Mucosa of rectum (tissue), 2 donors: ENCODE data around the gene MACROD2.

Experiments
- H3K27ac ChIP-seq, 2 donors: one replicate each; pipeline ENCODE4 v1.7.0; 2013; ENCODE audit warnings: inconsistent platforms in 2 of 2, low read depth in 2 of 2, low read length in 2 of 2
- H3K27me3 ChIP-seq, 2 donors: one replicate each; pipeline ENCODE4 v1.7.0; 2013; ENCODE audit warnings: low read length in 2 of 2; ENCODE audit not compliant: control insufficient read depth in 2 of 2, insufficient read depth in 2 of 2
- H3K36me3 ChIP-seq, 2 donors: one replicate each; pipeline ENCODE4 v1.7.0; 2013; ENCODE audit warnings: low read length in 2 of 2; ENCODE audit not compliant: control insufficient read depth in 2 of 2, insufficient read depth in 2 of 2
- H3K4me1 ChIP-seq, 2 donors: one replicate each; pipeline ENCODE4 v1.7.0; 2013; ENCODE audit warnings: low read length in 2 of 2, mild to moderate bottlenecking in 1 of 2; ENCODE audit not compliant: control insufficient read depth in 2 of 2, insufficient read depth in 2 of 2
- H3K4me3 ChIP-seq, 2 donors: one replicate each; pipeline ENCODE4 v1.7.0; 2013; ENCODE audit warnings: low read length in 2 of 2
- H3K9ac ChIP-seq, 2 donors: one replicate each; pipeline ENCODE4 v1.7.0; 2013; ENCODE audit warnings: low read length in 2 of 2, low read depth in 1 of 2, mild to moderate bottlenecking in 1 of 2
- H3K9me3 ChIP-seq, 2 donors: one replicate each; pipeline ENCODE4 v1.7.0; 2013; ENCODE audit warnings: low read length in 2 of 2; ENCODE audit not compliant: control insufficient read depth in 2 of 2
- donor health status: healthy.
- donor health status: Normal muscosa, but diverticular disease.

MACROD2 gene

GRCh38 chr20:15476781-15477180 is 1481.5 kb downstream of the MACROD2 start:
- Histone ChIP-seq H3K4me3 (no peak overlapping the region), H3K27me3 (no peaks in the 10 kb centered on the region)

DNA sequence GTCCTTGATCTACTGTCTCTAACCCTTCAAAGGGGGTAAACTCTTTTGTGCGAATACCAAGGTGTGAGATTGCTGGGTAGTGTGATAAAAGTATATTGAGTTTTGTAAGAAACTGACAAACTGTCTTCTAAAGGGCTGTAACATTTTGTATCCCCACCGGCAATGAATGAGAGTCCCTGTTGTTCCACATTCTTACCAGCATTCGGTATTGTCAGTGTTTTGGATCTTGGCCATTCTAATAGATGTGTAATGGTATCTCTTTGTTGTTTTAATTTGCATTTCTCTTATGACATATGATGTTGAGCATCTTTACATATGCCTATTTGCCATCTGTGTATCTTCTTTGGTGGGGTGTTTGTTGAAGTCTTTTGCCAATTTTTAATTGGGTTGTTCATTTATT is 1487.2 kb downstream of the MACROD2 start:
- no peaks in the 10 kb centered on the region for H3K9me3 ChIP-seq
- H3K27me3 ChIP-seq: no peaks in the 10 kb centered on the region

More at GRCh38 chr20:15476781-15477180, 1481.5 kb downstream of the MACROD2 start:
- H3K9ac ChIP-seq: no peak overlapping the region
- H3K9me3 ChIP-seq: no peaks in the 10 kb centered on the region
- no peak overlapping the region for H3K27ac ChIP-seq
- H3K4me1 ChIP-seq: no peaks in the 10 kb centered on the region
- H3K36me3 ChIP-seq: no peaks in the 10 kb centered on the region

DNA sequence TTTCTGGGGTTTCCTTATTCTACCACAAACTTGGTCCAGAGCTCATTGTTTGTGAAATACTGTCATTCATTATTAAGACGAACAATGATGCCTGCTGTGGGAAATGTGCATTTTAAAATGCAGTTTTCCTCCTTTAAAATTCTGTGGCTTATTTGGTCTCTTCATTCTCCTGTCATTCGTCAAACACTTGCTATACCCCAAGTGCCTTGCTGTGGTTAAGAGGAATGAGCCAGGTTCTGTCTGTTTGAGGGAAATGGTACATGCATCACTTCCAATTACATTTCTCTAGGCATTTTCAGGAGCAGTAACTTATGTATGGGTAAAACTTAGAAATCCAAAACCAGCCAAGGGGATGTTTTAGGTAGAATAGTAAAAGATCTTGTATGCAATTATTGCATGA is 1490.2 kb downstream of the MACROD2 start:
- Histone ChIP-seq H3K9me3 (no peaks in the 10 kb centered on the region), H3K27me3 (no peaks in the 10 kb centered on the region), H3K4me3 (no peak overlapping the region), H3K9ac (no peak overlapping the region), H3K36me3 (no peaks in the 10 kb centered on the region), H3K27ac (no peak overlapping the region), H3K4me1 (no peaks in the 10 kb centered on the region)

More for the DNA sequence above, 1487.2 kb downstream of the MACROD2 start:
- H3K4me3 ChIP-seq: no peak overlapping the region
- H3K4me1 ChIP-seq: no peaks in the 10 kb centered on the region
- no peak overlapping the region for H3K9ac ChIP-seq
- H3K27ac ChIP-seq: no peak overlapping the region
- no peaks in the 10 kb centered on the region for H3K36me3 ChIP-seq

- no peak overlapping the region for H3K9ac ChIP-seq
- H3K9me3 ChIP-seq: no peaks in the 10 kb centered on the region
- no peaks in the 10 kb centered on the region for H3K36me3 ChIP-seq
- no peaks in the 10 kb centered on the region for H3K4me1 ChIP-seq
- H3K27ac ChIP-seq: no peak overlapping the region
- no peaks in the 10 kb centered on the region for H3K27me3 ChIP-seq
- no peak overlapping the region for H3K4me3 ChIP-seq
Measured at GRCh38 chr20:15487030-15487429, 1491.7 kb downstream of the MACROD2 start.

DNA sequence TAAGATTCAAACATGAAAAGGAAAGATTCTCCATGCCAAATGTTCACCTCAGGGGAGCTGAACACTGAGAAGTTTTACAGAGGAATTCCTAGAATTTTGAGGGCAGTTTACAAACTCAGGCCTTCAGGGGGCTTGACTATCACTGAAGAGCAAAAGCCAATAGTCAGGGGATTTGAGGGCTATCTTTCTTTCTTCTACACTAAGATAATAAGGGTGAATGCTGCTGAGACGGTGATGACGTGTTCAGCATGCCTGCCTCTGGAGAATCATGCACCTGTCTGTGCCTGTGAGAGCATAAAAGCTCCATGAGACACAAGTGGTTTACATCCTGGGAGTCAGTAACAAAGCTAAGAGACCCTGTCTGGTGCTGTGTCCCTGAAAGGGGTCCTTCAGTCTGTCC is 1492.4 kb downstream of the MACROD2 start:
- Histone ChIP-seq H3K4me1 (no peaks in the 10 kb centered on the region), H3K36me3 (no peaks in the 10 kb centered on the region), H3K9me3 (no peaks in the 10 kb centered on the region), H3K27ac (no peak overlapping the region), H3K9ac (no peak overlapping the region), H3K4me3 (no peak overlapping the region), H3K27me3 (no peaks in the 10 kb centered on the region)

GRCh38 chr20:15491575-15491974 is 1496.3 kb downstream of the MACROD2 start:
- no peak overlapping the region for H3K9ac ChIP-seq
- no peaks in the 10 kb centered on the region for H3K36me3 ChIP-seq
- no peaks in the 10 kb centered on the region for H3K9me3 ChIP-seq

GRCh38 chr20:15494851-15495250 is 1499.5 kb downstream of the MACROD2 start:
- no peaks in the 10 kb centered on the region for H3K9me3 ChIP-seq
- no peaks in the 10 kb centered on the region for H3K27me3 ChIP-seq
- H3K4me1 ChIP-seq: no peaks in the 10 kb centered on the region
- no peak overlapping the region for H3K27ac ChIP-seq
- H3K36me3 ChIP-seq: no peaks in the 10 kb centered on the region
- H3K9ac ChIP-seq: no peak overlapping the region
- no peak overlapping the region for H3K4me3 ChIP-seq

More at GRCh38 chr20:15491575-15491974, 1496.3 kb downstream of the MACROD2 start:
- Histone ChIP-seq H3K4me3 (no peak overlapping the region), H3K27ac (no peak overlapping the region), H3K27me3 (no peaks in the 10 kb centered on the region), H3K4me1 (no peaks in the 10 kb centered on the region)

GRCh38 chr20:15496501-15497039 is 1501.3 kb downstream of the MACROD2 start:
- Histone ChIP-seq H3K9me3 (no peaks in the 10 kb centered on the region), H3K27me3 (no peaks in the 10 kb centered on the region), H3K4me1 (no peaks in the 10 kb centered on the region), H3K9ac (no peak overlapping the region), H3K27ac (no peak overlapping the region), H3K36me3 (no peaks in the 10 kb centered on the region), H3K4me3 (no peak overlapping the region)

GRCh38 chr20:15498926-15499325 is 1503.6 kb downstream of the MACROD2 start:
- Histone ChIP-seq H3K9ac (no peak overlapping the region), H3K4me3 (no peak overlapping the region), H3K27me3 (no peaks in the 10 kb centered on the region), H3K36me3 (no peaks in the 10 kb centered on the region), H3K9me3 (no peaks in the 10 kb centered on the region), H3K27ac (no peak overlapping the region), H3K4me1 (no peaks in the 10 kb centered on the region)

- H3K27ac ChIP-seq: no peak overlapping the region
- H3K36me3 ChIP-seq: no peaks in the 10 kb centered on the region
- no peak overlapping the region for H3K4me3 ChIP-seq
- H3K9me3 ChIP-seq: no peaks in the 10 kb centered on the region
- H3K9ac ChIP-seq: no peak overlapping the region
- H3K4me1 ChIP-seq: no peaks in the 10 kb centered on the region
- H3K27me3 ChIP-seq: no peaks in the 10 kb centered on the region
Measured at GRCh38 chr20:15506311-15506710, 1511.0 kb downstream of the MACROD2 start.

DNA sequence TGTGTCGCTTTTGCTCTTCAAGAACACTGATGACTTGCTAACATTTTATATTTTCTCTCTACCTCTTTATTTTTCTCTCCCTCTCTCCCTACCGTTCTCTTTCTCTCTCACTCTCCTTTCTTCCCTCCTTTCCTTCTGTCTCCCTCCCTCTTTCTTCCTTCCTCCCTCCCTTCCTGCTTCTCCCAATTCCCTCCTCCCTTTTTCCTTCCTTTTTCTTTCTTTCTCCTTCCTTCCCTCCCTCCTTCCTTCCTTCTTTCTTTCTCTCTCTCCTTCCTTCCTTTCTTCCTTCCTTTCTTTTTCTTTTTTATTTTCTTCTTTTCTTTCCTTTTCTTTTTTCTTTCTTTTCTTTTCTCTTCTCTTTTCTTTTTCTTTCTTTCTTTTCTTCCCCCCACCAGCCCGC is 1511.8 kb downstream of the MACROD2 start:
- Histone ChIP-seq H3K27me3 (no peaks in the 10 kb centered on the region), H3K27ac (no peak overlapping the region), H3K36me3 (no peaks in the 10 kb centered on the region), H3K4me3 (no peak overlapping the region), H3K9ac (no peak overlapping the region), H3K9me3 (no peaks in the 10 kb centered on the region), H3K4me1 (no peaks in the 10 kb centered on the region)
